HepG2 (cell line): ENCODE results near the gene EPHA5. TPM values are rescaled to one million over a fixed set of nuclear protein-coding genes. Genes with fewer than 3 reads are reported as not detected.

Source experiments
- ATAC-seq: fragments of 200-7000 bp; cut with Tn5 transposase; 3 replicates; pipeline ENCODE4 v1.9.1; 2020; ENCODE audit warnings: mild to moderate bottlenecking, moderate library complexity
- BruUV-seq: library from RNA; stranded (reverse); fragments of 400-500 nt; replicated peaks from 2 replicates; lab custom pipeline; 2021; lab: Mats Ljungman, UMichigan
- CTCF ChIA-PET: fragments of 300-600 bp; formaldehyde crosslinking; extraction: SDS; loops from one replicate; lab custom pipeline; 2021; ENCODE audit warnings: low total read pairs, inconsistent platforms, low intra/inter-chr PET ratio; lab: Yijun Ruan, JAX
- POLR2A ChIA-PET: fragments of 350-600 bp; sonication (Branson Sonifier 250); formaldehyde crosslinking; loops from one replicate; lab custom pipeline; 2020; ENCODE audit warnings: antibody characterized with exemption, inconsistent platforms; lab: Yijun Ruan, JAX
- DNase-seq: peaks from one replicate; pipeline ENCODE4 v3.0.0-alpha.2; 2015; ENCODE audit warnings: low spot score
- FAIRE-seq: peaks from 3 replicates; lab custom pipeline; 2011; peaks lifted over from hg19 to GRCh38; lab: Jason Lieb, UNC
- H2AFZ ChIP-seq: one replicate; pipeline ENCODE4 v1.6.1; 2011; ENCODE audit warnings: low read length, inconsistent platforms
- H3K27ac ChIP-seq: fragments of 300-600 bp; 3 replicates; pipeline ENCODE4 v1.8.0; 2011; ENCODE audit warnings: mixed run types, mild to moderate bottlenecking, mixed read lengths, low read length, inconsistent platforms; ENCODE audit not compliant: insufficient read depth; ENCODE audit errors: extremely low read length
- H3K27me3 ChIP-seq, 2 experiments: fragments of 200-600 bp in 1 of 2; 2 replicates in 1 of 2; 3 replicates in 1 of 2; pipeline versions ENCODE4 v1.6.0 to v1.8.0; 2011; ENCODE audit warnings: low read length in 2 of 2, mild to moderate bottlenecking in 2 of 2, moderate library complexity in 2 of 2, inconsistent platforms in 1 of 2; ENCODE audit not compliant: insufficient read depth in 2 of 2, control insufficient read depth in 1 of 2
- H3K36me3 ChIP-seq, 2 experiments: fragments of 200-600 bp in 1 of 2; replicated peaks in 1 of 2; 2 replicates in 1 of 2; 3 replicates in 1 of 2; pipeline versions ENCODE4 v1.5.1 to v1.8.0; 2011; ENCODE audit warnings: low read length in 2 of 2, inconsistent platforms in 1 of 2; ENCODE audit not compliant: insufficient read depth in 2 of 2, control insufficient read depth in 1 of 2
- H3K4me1 ChIP-seq: 2 replicates; pipeline ENCODE4 v1.5.1; 2012; ENCODE audit warnings: low read length, inconsistent platforms; ENCODE audit not compliant: insufficient read depth
- H3K4me2 ChIP-seq: 2 replicates; pipeline ENCODE4 v1.6.0; 2011; ENCODE audit warnings: low read depth, low read length, inconsistent platforms
- H3K4me3 ChIP-seq, 3 experiments: fragments of 200-600 bp in 1 of 3; sonication (generic), shearing (Covaris generic) in 1 of 3; replicated peaks in 1 of 3; 2 replicates each; pipeline ENCODE4 v1.5.1; 2011 to 2016; ENCODE audit warnings: low read length in 3 of 3, inconsistent platforms in 2 of 3, low read depth in 2 of 3, mild to moderate bottlenecking in 2 of 3, control low read depth in 1 of 3, mixed read lengths in 1 of 3; ENCODE audit not compliant: insufficient read depth in 1 of 3
- H3K79me2 ChIP-seq: one replicate; pipeline ENCODE4 v1.6.1; 2011; ENCODE audit warnings: low read length, inconsistent platforms; ENCODE audit not compliant: insufficient read depth
- H3K9ac ChIP-seq: 2 replicates; pipeline ENCODE4 v1.6.0; 2011; ENCODE audit warnings: mild to moderate bottlenecking, low read depth, low read length, inconsistent platforms; ENCODE audit not compliant: insufficient read depth
- H3K9me3 ChIP-seq: 2 replicates; pipeline ENCODE4 v1.5.1; 2012; ENCODE audit warnings: mild to moderate bottlenecking, low read length
- H4K20me1 ChIP-seq: 2 replicates; pipeline ENCODE4 v1.6.0; 2011; ENCODE audit warnings: inconsistent platforms, mild to moderate bottlenecking, low read length, moderate library complexity; ENCODE audit not compliant: insufficient read depth
- EP300 ChIP-seq, 3 experiments: sonication (generic) in 1 of 3; formaldehyde crosslinking in 1 of 3; IDR thresholded peaks; 2 replicates each; pipeline versions ENCODE4 v1.5.1 to v1.6.1; 2011 to 2020; ENCODE audit warnings: low read depth in 2 of 3, low read length in 2 of 3, borderline replicate concordance in 1 of 3, improper control_type of control experiment in 1 of 3, mild to moderate bottlenecking in 1 of 3, missing genetic modification reagents in 1 of 3, moderate library complexity in 1 of 3
- HOXA9 ChIP-seq: sonication (generic); formaldehyde crosslinking; IDR thresholded peaks from 2 replicates; pipeline ENCODE4 v1.8.1; 2022; ENCODE audit warnings: missing genetic modification reagents, mild to moderate bottlenecking, moderate library complexity, borderline replicate concordance
- KMT2A ChIP-seq: sonication (generic); formaldehyde crosslinking; IDR thresholded peaks from 2 replicates; pipeline ENCODE4 v1.4.0; 2020; ENCODE audit warnings: missing genetic modification reagents
- MEF2D ChIP-seq: sonication (generic); formaldehyde crosslinking; IDR thresholded peaks from 2 replicates; pipeline ENCODE4 v1.5.1; 2020; ENCODE audit warnings: mild to moderate bottlenecking, missing genetic modification reagents
- MTF1 ChIP-seq: sonication (generic); formaldehyde crosslinking; IDR thresholded peaks from 2 replicates; pipeline ENCODE4 v1.5.0; 2020; ENCODE audit warnings: missing genetic modification reagents
- NR2F6 ChIP-seq, 2 experiments: IDR thresholded peaks; 2 replicates each; pipeline ENCODE4 v1.6.1; 2016; ENCODE audit warnings: antibody characterized with exemption in 1 of 2, mild to moderate bottlenecking in 1 of 2
- ZNF549 ChIP-seq: sonication (generic); formaldehyde crosslinking; IDR thresholded peaks from 2 replicates; pipeline ENCODE4 v1.5.0; 2020; ENCODE audit warnings: missing genetic modification reagents
- ZNF550 ChIP-seq: sonication (generic); formaldehyde crosslinking; IDR thresholded peaks from 2 replicates; pipeline ENCODE4 v1.4.0; 2020; ENCODE audit warnings: mild to moderate bottlenecking, missing genetic modification reagents, borderline replicate concordance
- ZNF556 ChIP-seq: sonication (generic); formaldehyde crosslinking; IDR thresholded peaks from 2 replicates; pipeline ENCODE4 v1.4.0; 2020; ENCODE audit warnings: mild to moderate bottlenecking, missing genetic modification reagents, borderline replicate concordance
- WGBS: methylation state at CpG from one replicate; pipeline ENCODE4 v1.1.6; 2017; ENCODE audit warnings: low lambda C conversion rate; 5-methylcytosine and 5-hydroxymethylcytosine counted together
- in situ Hi-C: cut with HindIII; loops from 2 replicates; pipeline ENCODE4 v1.10.0; 2017; ENCODE audit warnings: low pct_unique_long_range_greater_than_20kb; ENCODE audit not compliant: extremely low pct_ligation_motif_present
- intact Hi-C: fragments of 100-400 bp; cut with micrococcal nuclease; formaldehyde crosslinking; loops from one replicate; pipeline ENCODE4 v1.10.0; 2022; ENCODE audit not compliant: unreplicated experiment
- polyA plus RNA-seq, 8 experiments: library from polyadenylated mRNA; depleted of rRNA in 3 of 8; stranded (reverse) in 7 of 8; unstranded in 1 of 8; fragments of >200 nt; fragmentation: Illumina TruSeq in 4 of 8; extraction: Trizol in 4 of 8; gene quantifications; 2 replicates each; pipeline versions ENCODE4 v1.2.1 to v1.2.3, GENCODE V29; 2011 to 2016; ENCODE audit warnings: low read depth in 4 of 8, missing spikeins in 1 of 8, mixed read lengths in 1 of 8; ENCODE audit not compliant: insufficient read depth in 1 of 8
- total RNA-seq, 5 experiments: library from RNA; depleted of rRNA; stranded (reverse); fragments of >200 nt; fragmentation: Illumina TruSeq; extraction: Trizol; gene quantifications; 2 replicates each; pipeline ENCODE4 v1.2.3, GENCODE V29; 2016; ENCODE audit warnings: low read depth in 1 of 5

EPHA5 gene
- total and polyA plus RNA-seq, 2 of the 13 experiments (the other 11 are each of a cell fraction or from before 2014, with no cell fraction given): not detected

- H3K9ac ChIP-seq: no peak overlapping the region
- CTCF ChIA-PET: no interaction called here
- ATAC-seq (no peak), DNase-seq (no peak), FAIRE-seq (no peak)
- BruUV-seq: no TSS peak
- no peak overlapping the region for H3K4me2 ChIP-seq
- peaks cover 3 to 27% of the 10 kb centered on the region in 2 experiments; a peak in 2 of 5 replicates for H3K27me3 ChIP-seq
- no peaks in the 10 kb centered on the region for H3K79me2 ChIP-seq
- no peaks in the 10 kb centered on the region for H3K36me3 ChIP-seq
- intact Hi-C loops (no loop called here), in situ Hi-C loops (no loop called here)
- no peak overlapping the region for H2AFZ ChIP-seq
- 26% methylated on average over 10 of the region's 10 CpGs for WGBS
- no peak overlapping the region for H3K4me3 ChIP-seq
- no peaks in the 10 kb centered on the region for H4K20me1 ChIP-seq
- no peak overlapping the region for H3K27ac ChIP-seq
- peaks cover 19% of the 10 kb centered on the region for H3K4me1 ChIP-seq
- H3K9me3 ChIP-seq: no peaks in the 10 kb centered on the region
- POLR2A ChIA-PET: no interaction called here
- TF ChIP-seq ZNF556 (CRISPR knock-in tag): no peak
- TF ChIP-seq, all 625 proteins: peak for 0
Measured at GRCh38 chr4:65667506-65668041, 2.7 kb downstream of the EPHA5 start.

GRCh38 chr4:65665771-65666523 lies 4.3 kb downstream of the EPHA5 start:
- CTCF ChIA-PET: no interaction called here
- no peak overlapping the region for H3K27ac ChIP-seq
- no peak overlapping the region for H3K9ac ChIP-seq
- H3K4me2 ChIP-seq: no peak overlapping the region
- H3K4me3 ChIP-seq: no peak overlapping the region
- no peak overlapping the region for H2AFZ ChIP-seq
- ATAC-seq (no peak), FAIRE-seq (no peak), DNase-seq (no peak)
- whole genome bisulfite sequencing: 0% methylated on average over 3 of the region's 3 CpGs
- H3K9me3 ChIP-seq: no peaks in the 10 kb centered on the region
- BruUV-seq: no TSS peak
- H3K36me3 ChIP-seq: no peaks in the 10 kb centered on the region
- TF ChIP-seq KMT2A (CRISPR knock-in tag): no peak
- no peak for TF ChIP-seq NR2F6 (IDR thresholded peaks at IDR 0.05)
- TF ChIP-seq NR2F6 (CRISPR knock-in tag; IDR thresholded peaks at IDR 0.05): no peak
- no peak for TF ChIP-seq HOXA9 (CRISPR knock-in tag)
- no peak for TF ChIP-seq MTF1 (CRISPR knock-in tag)
- TF ChIP-seq ZNF550 (CRISPR knock-in tag): no peak
- no peak for TF ChIP-seq MEF2D (CRISPR knock-in tag)
- no peak for TF ChIP-seq ZNF549 (CRISPR knock-in tag)
- TF ChIP-seq EP300 (IDR thresholded peaks at IDR 0.05; ENCODE audit: low read depth in 2 of 2, low read length in 2 of 2): no peak
- TF ChIP-seq EP300 (CRISPR knock-in tag; IDR thresholded peaks at IDR 0.05; ENCODE audit: borderline replicate concordance): no peak
- H3K4me1 ChIP-seq: peaks cover 12% of the 10 kb centered on the region
- no peaks in the 10 kb centered on the region for H3K79me2 ChIP-seq
- POLR2A ChIA-PET: no interaction called here
- in situ Hi-C loops: no loop called here
- peaks cover 3 to 27% of the 10 kb centered on the region in 2 experiments; a peak in 2 of 5 replicates for H3K27me3 ChIP-seq
- intact Hi-C loops: no loop called here
- H4K20me1 ChIP-seq: no peaks in the 10 kb centered on the region
